ENCODE data around the gene RNF181.

DNA sequence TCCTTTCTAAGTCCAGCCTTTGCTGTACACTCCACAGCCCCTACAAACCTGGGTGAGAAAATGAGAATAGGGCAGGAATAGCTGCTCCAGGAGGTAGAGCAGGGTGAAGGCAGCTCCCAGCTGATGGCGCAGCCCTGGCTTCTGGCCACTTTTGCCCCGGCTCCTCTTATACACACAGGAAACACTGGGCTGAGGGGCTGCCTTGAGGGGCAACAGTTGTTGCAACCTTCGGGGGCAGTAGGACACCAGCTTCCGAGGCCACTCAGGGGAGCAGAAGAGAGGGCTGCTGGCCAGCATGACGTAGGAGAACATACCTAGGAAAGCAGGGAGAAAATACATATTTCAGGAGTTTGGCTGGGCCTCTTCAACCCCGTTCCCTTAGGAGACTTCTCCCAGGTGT lies 42.4 kb upstream of the RNF181 start:
- TF ChIP-seq GATA3 (IDR thresholded peaks at IDR 0.05; ENCODE audit: low read depth, low read length) (no peak), GATA2 (IDR thresholded peaks at IDR 0.05; ENCODE audit: low read depth, low read length) (no peak)
